GM18909 (cell line): ENCODE measurements around the gene SH2D3C.

Source experiments
- ATAC-seq: cut with Tn5 transposase; IDR thresholded peaks from one replicate; pipeline ENCODE4 v1.9.1; 2021; ENCODE audit warnings: mild to moderate bottlenecking; ENCODE audit not compliant: unreplicated experiment, poor library complexity

The SH2D3C gene

GRCh38 chr9:127808347-127809001 lies 30.0 kb upstream of the SH2D3C start:
- no peak for ATAC-seq

GRCh38 chr9:127806871-127807270 lies 28.4 kb upstream of the SH2D3C start:
- no peak for ATAC-seq

- ATAC-seq = no peak
Observed at GRCh38 chr9:127805620-127806019, 27.2 kb upstream of the SH2D3C start.

GRCh38 chr9:127803507-127804352 lies 25.3 kb upstream of the SH2D3C start:
- ATAC-seq = no peak

- ATAC-seq = peak; percentile 69
Observed at GRCh38 chr9:127802576-127803443, 24.3 kb upstream of the SH2D3C start, which contains the start of gene FPGS. Gene FPGS (plus strand): TSS chr9:127802882. CDS start chr9:127802925, 43 bp downstream.

- no peak for ATAC-seq
Observed at GRCh38 chr9:127801955-127802575, 23.6 kb upstream of the SH2D3C start.

- no peak for ATAC-seq
Observed at GRCh38 chr9:127796852-127797370, 18.4 kb upstream of the SH2D3C start.

GRCh38 chr9:127796225-127796813 lies 17.9 kb upstream of the SH2D3C start:
- no peak for ATAC-seq

- ATAC-seq = no peak
Observed at GRCh38 chr9:127794001-127794791, 15.7 kb upstream of the SH2D3C start.

- ATAC-seq = no peak
Observed at GRCh38 chr9:127793093-127793708, 14.7 kb upstream of the SH2D3C start.

- ATAC-seq = no peak
Observed at GRCh38 chr9:127792417-127793031, 14.1 kb upstream of the SH2D3C start.

GRCh38 chr9:127791085-127791484 lies 12.6 kb upstream of the SH2D3C start:
- ATAC-seq = no peak

- no peak for ATAC-seq
Observed at GRCh38 chr9:127790094-127790855, 11.8 kb upstream of the SH2D3C start.

- ATAC-seq = no peak
Observed at GRCh38 chr9:127789179-127789578, 10.7 kb upstream of the SH2D3C start.

- ATAC-seq = no peak
Observed at GRCh38 chr9:127788337-127789011, 10.0 kb upstream of the SH2D3C start.

GRCh38 chr9:127786773-127787104 lies 8.3 kb upstream of the SH2D3C start:
- ATAC-seq = no peak
